RWPE1 (cell line): Measurements from ENCODE around the gene TMEM165.

ENCODE experiments used
- CTCF ChIA-PET: fragments of 350-600 bp; sonication (Branson Sonifier 250); formaldehyde crosslinking; extraction: SDS; loops from one replicate; lab custom pipeline; 2021; lab: Yijun Ruan, JAX
- POLR2A ChIA-PET: fragments of 400-600 bp; formaldehyde crosslinking; extraction: SDS; loops from one replicate; lab custom pipeline; 2020; ENCODE audit warnings: antibody characterized with exemption; ENCODE audit not compliant: low non-redundant PET; lab: Yijun Ruan, JAX
- DNase-seq: peaks from one replicate; pipeline ENCODE4 v3.0.0; 2012; ENCODE audit warnings: low spot score
- H3K27ac ChIP-seq: fragments of 450-650 bp; 2 replicates; pipeline ENCODE4 v1.5.1; 2017
- CTCF ChIP-seq: fragments of 450-650 bp; conservative IDR thresholded peaks from 2 replicates; pipeline ENCODE4 v1.5.1; 2017; ENCODE audit warnings: low read depth, mild to moderate bottlenecking

The TMEM165 gene

DNA sequence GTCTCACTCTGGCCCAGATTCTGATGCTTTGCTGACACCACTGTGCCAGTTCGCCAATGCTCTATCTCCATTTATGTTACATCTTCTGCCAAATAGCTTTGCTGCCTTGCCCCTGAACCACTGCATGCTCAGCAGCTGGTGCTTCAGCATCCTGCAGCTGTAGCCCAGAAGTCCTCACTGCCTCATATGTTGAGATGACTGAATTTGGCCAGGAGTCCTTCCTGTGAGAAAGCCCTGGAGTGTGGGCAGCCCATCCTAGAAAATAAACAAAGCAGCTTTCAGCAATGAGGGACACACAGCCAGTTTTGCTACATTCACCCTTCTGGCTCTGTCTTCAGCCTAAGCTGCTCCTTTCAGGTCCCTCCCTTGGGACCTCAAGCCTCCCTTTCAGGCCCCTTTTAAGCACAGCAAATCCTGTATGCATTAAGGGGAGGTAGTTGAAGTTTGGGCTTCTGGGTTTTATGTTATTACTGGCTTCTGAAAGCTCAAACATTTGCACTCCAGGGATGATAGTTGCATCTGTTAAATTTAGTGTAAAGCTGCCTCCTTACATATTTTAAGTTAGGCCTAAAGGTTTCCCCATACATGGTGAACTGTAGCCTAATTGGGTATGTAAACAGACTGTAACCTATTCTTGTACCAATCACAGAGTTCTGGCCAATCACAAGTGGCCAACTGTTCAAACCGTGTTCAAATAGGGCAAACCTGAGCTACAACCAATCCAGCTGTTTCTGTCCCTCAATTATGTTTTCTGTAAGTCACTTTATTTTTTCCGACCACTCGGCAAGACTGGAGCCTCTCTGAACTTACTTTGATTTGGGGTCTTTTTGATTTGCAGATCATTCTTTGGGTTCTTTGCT lies 2.1 kb upstream of the TMEM165 start:
- ChIA-PET POLR2A (interaction anchor here (1.0 kb wide), 1 partner anchor 39 kb away, joined by 4 read pairs; no protein-coding TSS in a partner anchor), CTCF (no interaction called here)
- no peak for TF ChIP-seq CTCF
- no peak for DNase-seq
- H3K27ac ChIP-seq: peak overlapping the region; percentile 13; the same call in 1 of the 2 replicates

- CTCF ChIA-PET: interaction anchor here (0.6 to 1.5 kb wide), 4 partner anchors 49 to 631 kb away, joined by 4 to 6 read pairs (median 6); partner anchors contain the start of gene SRD5A3
- no peak for DNase-seq
- POLR2A ChIA-PET: interaction anchor here (0.5 to 0.7 kb wide), 4 partner anchors 45 to 214 kb away, joined by 3 to 8 read pairs (median 6); no protein-coding TSS in a partner anchor
- H3K27ac ChIP-seq: peak overlapping the region; percentile 92
- TF ChIP-seq CTCF: 0 out of 2 replicates have a peak, but pooled peaks have one; percentile 10
Measured at GRCh38 chr4:55395218-55395528, 584 bp upstream of the TMEM165 start.

DNA sequence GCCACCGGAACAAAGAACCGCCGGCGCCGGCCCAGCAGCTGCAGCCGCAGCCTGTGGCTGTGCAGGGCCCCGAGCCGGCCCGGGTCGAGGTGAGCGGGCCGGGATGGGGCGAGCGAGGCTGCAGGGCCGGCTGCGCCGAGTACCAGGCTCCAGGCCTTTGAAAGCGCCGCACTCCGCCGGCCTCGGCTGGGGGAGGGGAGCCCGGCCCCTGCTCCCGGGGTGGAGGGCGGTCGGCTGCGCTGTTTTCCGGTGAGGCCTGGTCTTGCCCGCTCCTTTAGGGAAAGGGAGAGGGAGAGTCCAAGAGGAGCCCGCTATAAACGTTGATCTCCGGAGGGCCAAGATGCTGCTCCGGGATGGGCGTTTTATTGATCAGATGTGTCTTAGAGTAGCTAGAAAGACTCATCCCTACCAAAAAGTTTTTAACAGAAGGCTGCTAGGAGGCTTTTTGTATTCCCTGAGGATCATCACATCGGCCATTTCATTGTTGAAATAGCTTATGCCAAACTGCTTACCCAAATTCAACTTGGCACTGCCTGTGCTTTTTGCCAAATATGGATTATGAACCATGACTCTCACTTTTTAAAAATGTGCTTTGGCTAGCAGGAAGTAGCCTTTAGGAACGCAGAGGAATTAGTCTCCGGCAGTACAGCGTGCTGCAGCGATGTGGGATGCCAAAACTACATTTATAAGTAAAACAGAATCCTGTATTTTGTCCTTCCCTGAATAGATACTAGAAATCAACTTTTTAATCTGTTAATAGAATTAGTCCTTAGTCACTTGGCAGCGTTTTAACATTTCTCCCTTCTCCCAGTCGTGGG lies 760 bp downstream of the TMEM165 start:
- peak; percentile 48 for DNase-seq
- TF ChIP-seq CTCF: no peak
- CTCF ChIA-PET: interaction anchor here (0.6 to 4.1 kb wide), 3 partner anchors 50 to 425 kb away, joined by 3 to 21 read pairs (median 6); partner anchors contain the start of gene SRD5A3
- POLR2A ChIA-PET: interaction anchor here (1.0 kb wide), 1 partner anchor 149 kb away, joined by 4 read pairs; no protein-coding TSS in a partner anchor
- peak overlapping the region; percentile 92 for H3K27ac ChIP-seq

- ChIA-PET POLR2A (interaction anchor here (1.0 kb wide), 1 partner anchor 149 kb away, joined by 4 read pairs; no protein-coding TSS in a partner anchor), CTCF (interaction anchor here (0.6 to 4.1 kb wide), 2 partner anchors 51 to 318 kb away, joined by 3 to 21 read pairs; partner anchors contain the start of gene SRD5A3)
- H3K27ac ChIP-seq: peak overlapping the region; percentile 92
- TF ChIP-seq CTCF: no peak
- DNase-seq: no peak
Measured at GRCh38 chr4:55397126-55397436, 1.3 kb downstream of the TMEM165 start.

- peak; percentile 53 for DNase-seq
- no peak for TF ChIP-seq CTCF
- POLR2A ChIA-PET: no interaction called here
- CTCF ChIA-PET: interaction anchor here (4.1 kb wide), 1 partner anchor 51 kb away, joined by 21 read pairs; the partner anchor contains the start of gene SRD5A3
- peak overlapping the region; percentile 92 for H3K27ac ChIP-seq
Measured at GRCh38 chr4:55397520-55398321, 2.0 kb downstream of the TMEM165 start.
